ENCODE data around the gene SRSF9. TPM values are rescaled to one million over a fixed set of nuclear protein-coding genes. Genes with fewer than 3 reads are reported as not detected.

Gene SRSF9
- total and polyA plus RNA-seq, 2 of the 13 experiments (the other 11 are each of a cell fraction or from before 2014, with no cell fraction given) = 125 to 144 TPM

- TF ChIP-seq, protein P1, sequence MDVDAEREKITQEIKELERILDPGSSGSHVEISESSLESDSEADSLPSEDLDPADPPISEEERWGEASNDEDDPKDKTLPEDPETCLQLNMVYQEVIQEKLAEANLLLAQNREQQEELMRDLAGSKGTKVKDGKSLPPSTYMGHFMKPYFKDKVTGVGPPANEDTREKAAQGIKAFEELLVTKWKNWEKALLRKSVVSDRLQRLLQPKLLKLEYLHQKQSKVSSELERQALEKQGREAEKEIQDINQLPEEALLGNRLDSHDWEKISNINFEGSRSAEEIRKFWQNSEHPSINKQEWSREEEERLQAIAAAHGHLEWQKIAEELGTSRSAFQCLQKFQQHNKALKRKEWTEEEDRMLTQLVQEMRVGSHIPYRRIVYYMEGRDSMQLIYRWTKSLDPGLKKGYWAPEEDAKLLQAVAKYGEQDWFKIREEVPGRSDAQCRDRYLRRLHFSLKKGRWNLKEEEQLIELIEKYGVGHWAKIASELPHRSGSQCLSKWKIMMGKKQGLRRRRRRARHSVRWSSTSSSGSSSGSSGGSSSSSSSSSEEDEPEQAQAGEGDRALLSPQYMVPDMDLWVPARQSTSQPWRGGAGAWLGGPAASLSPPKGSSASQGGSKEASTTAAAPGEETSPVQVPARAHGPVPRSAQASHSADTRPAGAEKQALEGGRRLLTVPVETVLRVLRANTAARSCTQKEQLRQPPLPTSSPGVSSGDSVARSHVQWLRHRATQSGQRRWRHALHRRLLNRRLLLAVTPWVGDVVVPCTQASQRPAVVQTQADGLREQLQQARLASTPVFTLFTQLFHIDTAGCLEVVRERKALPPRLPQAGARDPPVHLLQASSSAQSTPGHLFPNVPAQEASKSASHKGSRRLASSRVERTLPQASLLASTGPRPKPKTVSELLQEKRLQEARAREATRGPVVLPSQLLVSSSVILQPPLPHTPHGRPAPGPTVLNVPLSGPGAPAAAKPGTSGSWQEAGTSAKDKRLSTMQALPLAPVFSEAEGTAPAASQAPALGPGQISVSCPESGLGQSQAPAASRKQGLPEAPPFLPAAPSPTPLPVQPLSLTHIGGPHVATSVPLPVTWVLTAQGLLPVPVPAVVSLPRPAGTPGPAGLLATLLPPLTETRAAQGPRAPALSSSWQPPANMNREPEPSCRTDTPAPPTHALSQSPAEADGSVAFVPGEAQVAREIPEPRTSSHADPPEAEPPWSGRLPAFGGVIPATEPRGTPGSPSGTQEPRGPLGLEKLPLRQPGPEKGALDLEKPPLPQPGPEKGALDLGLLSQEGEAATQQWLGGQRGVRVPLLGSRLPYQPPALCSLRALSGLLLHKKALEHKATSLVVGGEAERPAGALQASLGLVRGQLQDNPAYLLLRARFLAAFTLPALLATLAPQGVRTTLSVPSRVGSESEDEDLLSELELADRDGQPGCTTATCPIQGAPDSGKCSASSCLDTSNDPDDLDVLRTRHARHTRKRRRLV (CRISPR knock-in tag; IDR thresholded peaks at IDR 0.05) = no peak
- TF ChIP-seq ZNF160 (CRISPR knock-in tag; IDR thresholded peaks at IDR 0.05) (no peak), SMYD3 (CRISPR knock-in tag; IDR thresholded peaks at IDR 0.05) (0 out of 2 replicates have a peak, but pooled peaks have one; percentile 43), ZKSCAN1 (IDR thresholded peaks at IDR 0.05; ENCODE audit: low read length) (no peak), DRAP1 (CRISPR knock-in tag; IDR thresholded peaks at IDR 0.05) (peak; percentile 86), GATA4 (IDR thresholded peaks at IDR 0.05; ENCODE audit: borderline replicate concordance, low read depth) (0 out of 2 replicates have a peak, but pooled peaks have one; percentile 37), PBX3 (CRISPR knock-in tag; IDR thresholded peaks at IDR 0.05; ENCODE audit: borderline replicate concordance) (no peak), SP4 (CRISPR knock-in tag; IDR thresholded peaks at IDR 0.05) (peak; percentile 66), DPF2 (CRISPR knock-in tag; IDR thresholded peaks at IDR 0.05; ENCODE audit: borderline replicate concordance, low read depth) (no peak), MAFK (conservative IDR thresholded peaks at IDR 0.05 in 1 of 2, IDR thresholded peaks at IDR 0.05 in 1 of 2; ENCODE audit: low read length in 2 of 2) (no peak), KAT7 (CRISPR knock-in tag; IDR thresholded peaks at IDR 0.05; ENCODE audit: borderline replicate concordance) (no peak; the same call in 1 of the 2 replicates), AHR (CRISPR knock-in tag; IDR thresholded peaks at IDR 0.05) (peak; percentile 61; the same call in 1 of the 2 replicates)
- TF ChIP-seq, protein P2, sequence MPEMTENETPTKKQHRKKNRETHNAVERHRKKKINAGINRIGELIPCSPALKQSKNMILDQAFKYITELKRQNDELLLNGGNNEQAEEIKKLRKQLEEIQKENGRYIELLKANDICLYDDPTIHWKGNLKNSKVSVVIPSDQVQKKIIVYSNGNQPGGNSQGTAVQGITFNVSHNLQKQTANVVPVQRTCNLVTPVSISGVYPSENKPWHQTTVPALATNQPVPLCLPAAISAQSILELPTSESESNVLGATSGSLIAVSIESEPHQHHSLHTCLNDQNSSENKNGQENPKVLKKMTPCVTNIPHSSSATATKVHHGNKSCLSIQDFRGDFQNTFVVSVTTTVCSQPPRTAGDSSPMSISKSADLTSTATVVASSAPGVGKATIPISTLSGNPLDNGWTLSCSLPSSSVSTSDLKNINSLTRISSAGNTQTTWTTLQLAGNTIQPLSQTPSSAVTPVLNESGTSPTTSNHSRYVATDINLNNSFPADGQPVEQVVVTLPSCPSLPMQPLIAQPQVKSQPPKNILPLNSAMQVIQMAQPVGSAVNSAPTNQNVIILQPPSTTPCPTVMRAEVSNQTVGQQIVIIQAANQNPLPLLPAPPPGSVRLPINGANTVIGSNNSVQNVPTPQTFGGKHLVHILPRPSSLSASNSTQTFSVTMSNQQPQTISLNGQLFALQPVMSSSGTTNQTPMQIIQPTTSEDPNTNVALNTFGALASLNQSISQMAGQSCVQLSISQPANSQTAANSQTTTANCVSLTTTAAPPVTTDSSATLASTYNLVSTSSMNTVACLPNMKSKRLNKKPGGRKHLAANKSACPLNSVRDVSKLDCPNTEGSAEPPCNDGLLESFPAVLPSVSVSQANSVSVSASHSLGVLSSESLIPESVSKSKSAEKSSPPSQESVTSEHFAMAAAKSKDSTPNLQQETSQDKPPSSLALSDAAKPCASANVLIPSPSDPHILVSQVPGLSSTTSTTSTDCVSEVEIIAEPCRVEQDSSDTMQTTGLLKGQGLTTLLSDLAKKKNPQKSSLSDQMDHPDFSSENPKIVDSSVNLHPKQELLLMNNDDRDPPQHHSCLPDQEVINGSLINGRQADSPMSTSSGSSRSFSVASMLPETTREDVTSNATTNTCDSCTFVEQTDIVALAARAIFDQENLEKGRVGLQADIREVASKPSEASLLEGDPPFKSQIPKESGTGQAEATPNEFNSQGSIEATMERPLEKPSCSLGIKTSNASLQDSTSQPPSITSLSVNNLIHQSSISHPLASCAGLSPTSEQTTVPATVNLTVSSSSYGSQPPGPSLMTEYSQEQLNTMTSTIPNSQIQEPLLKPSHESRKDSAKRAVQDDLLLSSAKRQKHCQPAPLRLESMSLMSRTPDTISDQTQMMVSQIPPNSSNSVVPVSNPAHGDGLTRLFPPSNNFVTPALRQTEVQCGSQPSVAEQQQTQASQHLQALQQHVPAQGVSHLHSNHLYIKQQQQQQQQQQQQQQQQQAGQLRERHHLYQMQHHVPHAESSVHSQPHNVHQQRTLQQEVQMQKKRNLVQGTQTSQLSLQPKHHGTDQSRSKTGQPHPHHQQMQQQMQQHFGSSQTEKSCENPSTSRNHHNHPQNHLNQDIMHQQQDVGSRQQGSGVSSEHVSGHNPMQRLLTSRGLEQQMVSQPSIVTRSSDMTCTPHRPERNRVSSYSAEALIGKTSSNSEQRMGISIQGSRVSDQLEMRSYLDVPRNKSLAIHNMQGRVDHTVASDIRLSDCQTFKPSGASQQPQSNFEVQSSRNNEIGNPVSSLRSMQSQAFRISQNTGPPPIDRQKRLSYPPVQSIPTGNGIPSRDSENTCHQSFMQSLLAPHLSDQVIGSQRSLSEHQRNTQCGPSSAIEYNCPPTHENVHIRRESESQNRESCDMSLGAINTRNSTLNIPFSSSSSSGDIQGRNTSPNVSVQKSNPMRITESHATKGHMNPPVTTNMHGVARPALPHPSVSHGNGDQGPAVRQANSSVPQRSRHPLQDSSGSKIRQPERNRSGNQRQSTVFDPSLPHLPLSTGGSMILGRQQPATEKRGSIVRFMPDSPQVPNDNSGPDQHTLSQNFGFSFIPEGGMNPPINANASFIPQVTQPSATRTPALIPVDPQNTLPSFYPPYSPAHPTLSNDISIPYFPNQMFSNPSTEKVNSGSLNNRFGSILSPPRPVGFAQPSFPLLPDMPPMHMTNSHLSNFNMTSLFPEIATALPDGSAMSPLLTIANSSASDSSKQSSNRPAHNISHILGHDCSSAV (CRISPR knock-in tag; IDR thresholded peaks at IDR 0.05; ENCODE audit: borderline replicate concordance) = no peak
Observed at GRCh38 chr12:120437735-120438494, 31.6 kb downstream of the SRSF9 start, which contains the start of gene COX6A1 (continued).

Measured in HepG2 (cell line).